Measurements from ENCODE around the gene OPCML.

OPCML gene

DNA sequence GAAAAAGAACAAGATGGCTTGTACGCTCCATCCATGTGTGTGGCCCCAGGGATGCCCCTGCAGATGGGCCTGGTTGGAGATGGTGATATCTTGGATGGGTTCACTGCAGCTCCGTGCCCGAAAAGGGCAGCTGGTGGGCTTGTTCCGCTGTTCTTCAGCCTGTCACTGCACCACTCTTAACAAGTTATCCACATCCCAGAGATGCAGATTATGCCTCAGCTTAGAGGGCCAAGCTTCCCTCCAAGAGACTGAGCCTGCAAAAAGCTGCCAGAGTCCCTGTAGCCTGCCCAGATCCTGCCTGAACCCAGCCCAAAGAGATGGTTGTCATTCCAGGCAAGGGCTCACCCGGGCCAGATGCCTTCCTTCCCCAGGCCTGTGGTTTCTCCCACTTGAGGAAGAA lies 308.0 kb downstream of the OPCML start:
- DNase-seq, result no peak

DNA sequence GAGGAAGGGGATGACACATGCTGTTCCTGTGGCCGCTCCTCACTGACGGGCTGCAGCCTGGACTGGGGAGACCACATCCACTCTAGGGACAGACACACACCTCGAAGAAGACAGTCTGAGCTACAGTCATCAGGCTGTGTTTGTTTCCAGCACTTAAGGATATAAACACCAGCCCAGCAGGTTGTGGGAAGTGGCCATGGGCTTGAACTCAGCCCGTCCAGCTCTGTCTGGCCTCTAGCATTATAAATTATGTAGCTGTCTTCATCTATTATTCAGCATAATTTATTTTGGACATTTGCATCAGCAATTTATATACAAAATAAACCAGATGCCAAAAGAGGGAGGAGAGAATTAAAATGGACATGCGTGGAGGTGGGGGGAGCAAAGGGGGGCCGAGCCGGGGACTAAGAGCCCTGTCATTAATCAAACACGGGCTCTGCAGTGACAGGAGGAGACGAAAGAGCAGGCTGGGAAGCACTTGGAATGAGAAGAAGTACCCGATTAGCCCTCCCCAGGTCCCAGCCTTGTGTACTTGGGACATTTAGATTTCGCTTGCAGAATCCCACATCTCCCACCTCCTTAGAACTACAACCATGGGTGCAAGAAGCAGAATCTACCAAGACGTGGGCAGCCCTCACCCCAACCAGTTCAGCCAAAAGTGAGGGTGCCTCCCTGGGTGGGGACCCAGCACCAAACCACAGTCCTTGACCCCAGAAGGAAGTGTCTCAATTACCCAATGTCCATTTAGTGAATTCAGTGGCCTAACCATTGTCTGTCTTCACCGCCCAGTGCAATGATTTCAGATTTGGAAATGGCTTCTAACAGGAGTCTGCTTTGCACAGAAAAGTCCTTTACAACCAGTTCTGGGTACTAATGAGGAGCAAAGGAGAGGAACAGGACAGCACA lies 309.6 kb downstream of the OPCML start:
- no peak for DNase-seq

DNA sequence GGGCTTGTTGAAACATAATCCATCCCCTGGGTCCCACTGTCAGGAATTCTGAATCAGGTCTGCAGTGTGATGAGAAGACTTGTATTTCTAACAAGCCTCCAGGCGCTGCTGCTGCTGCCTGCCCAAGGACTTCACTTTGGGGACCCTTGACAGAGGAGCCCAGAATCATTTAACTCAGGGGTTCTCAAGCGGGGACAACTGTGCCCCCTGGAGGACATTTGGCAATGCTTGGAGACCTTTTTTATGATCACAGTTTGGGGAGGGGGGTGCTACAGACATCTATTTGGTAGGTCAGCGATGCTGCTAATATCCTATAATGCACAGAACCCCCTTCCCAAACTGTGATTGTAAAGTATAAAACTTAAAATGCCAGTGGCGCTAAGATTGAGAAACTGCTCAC lies 312.8 kb downstream of the OPCML start:
- no peak for DNase-seq

DNA sequence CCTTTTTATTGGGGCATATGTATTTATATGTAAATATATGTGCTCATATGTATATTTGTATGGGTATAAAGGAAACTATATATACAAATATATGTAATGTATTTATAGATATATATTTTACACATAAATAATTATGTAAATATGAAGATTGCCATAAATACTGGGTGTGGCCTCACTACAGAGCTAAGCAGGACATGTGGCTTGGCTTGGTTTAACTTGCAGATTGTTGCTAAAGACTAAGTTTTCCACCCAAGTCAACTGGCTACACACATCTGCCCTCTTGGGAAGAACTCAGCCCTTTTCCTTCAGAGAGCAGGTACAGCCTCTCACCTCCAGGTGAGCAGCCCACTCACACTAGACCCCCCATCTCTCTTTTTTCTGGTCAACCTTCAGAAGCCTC lies 315.5 kb downstream of the OPCML start:
- DNase-seq, result no peak

DNA sequence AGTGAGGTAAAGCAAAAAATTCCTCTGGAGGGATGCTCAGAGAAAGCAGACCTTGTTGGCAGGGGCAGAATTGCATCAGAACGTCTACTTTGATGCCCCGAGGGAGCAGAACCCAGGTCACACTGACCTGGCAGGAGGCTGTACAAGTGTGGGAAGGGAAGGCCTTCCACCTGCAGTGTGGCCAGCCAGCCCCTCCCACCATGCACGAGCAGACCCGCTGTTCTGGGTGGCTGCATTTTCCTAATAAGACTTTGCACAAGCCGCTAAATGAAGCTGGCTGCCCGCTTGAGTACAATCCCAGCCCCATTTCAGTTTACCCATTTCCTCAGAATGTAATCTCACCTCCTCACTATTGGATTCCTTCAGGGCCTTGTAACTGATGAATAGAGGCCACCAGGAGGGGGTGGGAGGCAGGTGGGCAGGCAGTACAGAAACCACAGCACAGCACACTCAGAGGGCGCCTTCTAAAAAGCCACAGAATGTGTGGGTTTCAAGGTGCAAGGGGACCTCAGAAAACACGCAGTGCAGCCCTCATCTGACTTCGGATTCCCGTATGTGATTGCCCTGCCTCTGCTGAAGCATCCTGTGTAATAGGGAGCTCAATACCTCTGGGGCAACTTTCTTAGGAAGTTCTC lies 316.6 kb downstream of the OPCML start:
- no peak for DNase-seq

DNA sequence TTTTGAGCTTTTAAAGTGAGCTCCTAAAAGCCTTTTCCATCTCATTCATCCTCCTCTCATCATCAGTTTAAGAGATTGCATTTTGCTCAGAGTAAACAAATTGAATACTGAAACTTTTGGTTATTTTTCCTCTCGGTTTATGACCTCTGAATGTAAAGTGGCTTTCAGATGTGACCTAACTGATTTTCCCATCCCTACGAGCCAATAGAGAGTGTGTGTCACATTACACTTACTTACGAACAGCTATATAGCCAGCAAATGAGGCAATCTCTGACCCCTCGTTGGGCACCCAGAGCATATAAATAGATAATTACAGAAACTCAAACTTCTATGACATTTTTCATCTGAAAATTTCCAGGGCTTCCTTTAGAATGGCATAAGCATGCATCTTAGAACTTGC lies 317.7 kb downstream of the OPCML start:
- no peak for DNase-seq

DNA sequence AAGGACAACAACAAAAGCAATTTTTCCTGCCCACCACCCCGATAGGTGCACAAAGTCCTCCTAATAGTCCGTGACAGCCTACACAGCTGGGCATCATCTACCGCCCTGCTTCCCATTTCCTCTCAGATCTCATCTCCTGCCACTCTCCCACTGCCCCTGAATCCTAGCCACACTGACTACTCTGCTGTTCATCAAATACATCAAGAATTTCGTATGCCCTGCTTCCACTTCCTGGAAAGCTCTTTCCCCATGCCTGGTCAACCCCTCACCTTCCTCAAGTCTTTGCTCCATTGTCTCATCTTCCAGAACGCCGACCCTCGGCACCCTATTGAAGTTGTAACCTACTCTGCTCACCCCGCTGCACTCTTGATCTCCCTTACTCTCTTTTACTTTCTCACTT lies 320.1 kb downstream of the OPCML start:
- DNase-seq, result no peak

DNA sequence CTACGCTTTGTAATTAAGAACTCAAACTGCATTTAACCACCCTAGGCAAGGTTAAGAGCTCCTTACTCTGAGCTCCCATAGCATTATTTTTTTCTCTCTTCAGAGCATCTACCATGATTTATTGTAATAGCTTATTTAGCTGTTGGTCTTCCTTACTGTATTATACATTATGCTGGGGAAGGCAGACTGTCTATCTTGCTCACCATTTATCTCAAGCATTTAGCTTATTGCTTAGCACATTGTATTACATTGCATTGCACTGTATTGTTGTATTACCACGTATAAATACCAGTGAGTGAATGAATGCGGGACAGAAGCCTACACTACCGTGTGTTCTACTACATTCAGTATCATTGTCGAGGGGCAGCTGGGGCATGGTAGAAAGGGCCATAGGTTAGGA lies 324.3 kb downstream of the OPCML start:
- DNase-seq, result no peak

DNA sequence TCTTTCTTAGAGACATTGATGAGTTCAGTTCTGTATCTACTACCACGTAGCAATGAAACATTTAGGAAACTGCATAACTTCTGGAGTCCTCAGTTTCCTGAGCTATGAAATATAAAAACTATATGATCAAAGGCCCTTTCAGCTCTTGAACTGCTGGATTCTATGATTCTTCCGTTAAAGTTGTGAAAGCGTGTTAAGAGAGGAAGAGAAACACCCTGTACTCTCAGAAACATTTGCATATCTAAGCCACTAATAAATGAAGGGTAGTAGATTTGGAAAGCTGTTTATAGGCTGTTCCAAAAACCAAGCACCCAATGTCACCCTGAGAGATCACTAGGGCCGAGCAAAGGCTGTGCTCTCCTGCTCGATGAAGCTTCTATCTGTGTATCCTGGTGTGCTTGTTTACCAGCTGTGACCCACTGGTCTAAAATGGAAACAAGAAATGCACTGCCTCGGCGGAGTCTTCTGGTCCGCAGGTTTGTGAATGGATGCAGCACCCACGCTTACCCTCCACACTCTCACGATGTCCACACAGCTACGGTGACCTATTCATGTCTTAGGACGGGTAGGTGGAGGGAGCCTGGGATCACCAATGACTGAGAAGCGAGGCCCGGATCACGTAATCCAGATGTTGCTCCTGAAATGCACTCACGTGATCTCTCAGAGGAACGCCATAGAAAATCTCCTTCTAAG lies 325.8 kb downstream of the OPCML start:
- no peak for DNase-seq

DNA sequence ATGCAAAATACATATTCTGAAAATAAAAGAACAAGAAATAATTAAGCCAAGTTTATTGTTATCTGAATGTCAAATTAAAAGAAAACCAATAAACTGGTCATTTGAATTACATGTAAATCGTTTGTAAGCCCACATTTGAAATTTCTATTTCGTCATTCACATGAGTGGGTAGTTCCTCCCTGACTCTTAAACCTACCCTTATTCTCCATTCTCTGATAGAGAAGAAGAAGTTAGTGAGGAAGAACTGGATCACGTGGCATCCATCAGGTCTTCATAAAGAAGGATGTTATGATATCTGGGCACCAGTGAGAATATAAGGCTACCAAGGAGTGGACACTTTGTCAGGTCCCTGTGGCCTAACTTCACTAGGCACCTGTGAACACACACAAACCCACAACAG lies 328.1 kb downstream of the OPCML start:
- no peak for DNase-seq

DNA sequence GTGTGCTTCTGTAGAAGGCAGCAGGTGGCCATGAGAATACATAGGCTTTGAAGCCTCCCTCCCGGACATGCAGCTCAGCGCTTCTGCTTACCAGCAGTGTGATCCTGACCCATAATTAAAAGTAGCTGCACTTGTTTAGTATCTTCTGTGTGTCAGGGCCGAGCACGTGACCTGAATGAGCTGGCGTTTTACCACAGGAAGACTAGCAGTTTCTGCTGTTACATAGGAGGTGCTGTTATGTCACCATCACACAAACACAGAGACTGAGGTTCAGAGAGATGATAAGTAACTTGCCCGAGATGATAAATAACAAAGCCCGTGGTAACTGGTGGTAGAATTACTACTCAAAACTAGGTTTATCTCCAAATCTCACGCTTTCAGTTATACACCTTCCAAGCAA lies 329.5 kb downstream of the OPCML start:
- DNase-seq, result no peak

DNA sequence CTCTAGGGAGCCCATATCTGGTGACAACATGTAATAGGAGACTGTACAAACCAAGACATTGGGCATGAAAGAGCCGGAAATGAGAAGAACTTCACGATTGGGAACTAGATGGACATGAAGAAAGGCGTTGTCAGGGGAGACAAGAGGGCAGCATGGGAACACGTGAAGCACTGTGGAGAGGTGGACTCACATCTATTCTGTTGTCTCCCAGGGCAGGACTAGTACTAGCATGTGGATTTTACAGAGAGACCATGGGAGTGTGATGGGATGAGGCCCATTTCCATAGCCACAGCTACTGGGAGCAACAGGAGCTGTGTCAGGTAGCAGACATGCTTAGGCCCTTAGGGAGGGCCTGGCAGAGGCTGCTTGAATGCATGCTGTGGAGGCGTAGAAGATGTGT lies 333.9 kb downstream of the OPCML start:
- DNase-seq, result no peak

DNA sequence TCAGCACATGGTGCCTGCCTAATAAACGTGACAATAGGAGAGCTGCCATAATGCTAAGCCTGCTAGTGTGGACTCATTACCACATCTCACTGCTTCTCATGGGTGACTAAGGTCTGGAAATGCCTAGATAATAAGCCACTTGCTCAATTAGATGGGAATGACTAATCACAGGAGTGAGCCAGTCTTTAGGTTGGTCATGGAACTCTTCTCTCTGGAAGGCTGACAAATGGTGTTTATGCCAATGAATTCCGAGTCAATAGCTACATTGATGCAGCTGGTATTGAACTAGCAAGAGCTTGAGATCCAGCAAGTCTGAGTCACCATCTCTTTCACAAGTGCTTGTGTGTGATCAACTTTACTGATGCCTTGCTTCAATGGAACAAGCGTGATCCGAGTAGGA lies 334.9 kb downstream of the OPCML start:
- DNase-seq, result no peak

DNA sequence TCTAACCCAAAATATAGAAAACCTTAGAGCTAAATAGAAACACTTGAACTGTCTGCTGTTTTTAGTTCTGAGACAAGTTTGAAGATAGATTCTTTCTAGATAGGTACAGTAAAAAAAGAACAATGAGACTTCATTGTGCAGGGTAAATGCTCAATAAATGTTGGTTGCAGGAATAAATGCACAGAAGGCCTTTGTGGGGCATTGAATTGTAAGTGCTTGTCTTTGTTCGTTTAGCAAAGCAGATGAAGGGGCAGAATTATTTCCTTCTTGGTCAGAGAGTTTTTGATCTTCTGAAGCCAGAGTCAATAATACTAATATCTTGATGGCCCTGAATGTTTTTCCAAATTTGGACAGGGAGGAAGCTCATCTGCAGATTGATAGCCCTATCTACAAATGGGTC lies 340.4 kb downstream of the OPCML start:
- DNase-seq, result no peak

DNA sequence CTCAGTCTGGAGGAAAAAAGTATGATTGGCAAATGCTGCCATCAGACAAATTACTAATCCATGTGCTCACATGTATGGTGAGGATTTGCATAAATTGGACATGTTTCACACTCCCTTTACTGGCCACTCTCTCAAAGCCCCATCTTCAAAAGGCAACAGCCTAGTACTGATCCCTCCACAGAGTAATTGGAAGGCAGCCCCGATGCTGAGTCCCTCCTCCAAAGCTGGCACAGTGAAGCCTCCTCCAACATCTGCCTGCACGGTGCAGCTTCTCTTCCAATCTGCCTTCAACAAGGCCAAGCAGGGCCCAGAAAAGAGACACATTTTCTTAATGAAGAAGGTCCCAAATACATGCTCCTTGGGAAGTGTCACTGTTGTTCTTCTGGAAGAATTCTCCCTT lies 350.6 kb downstream of the OPCML start:
- DNase-seq, result no peak

DNA sequence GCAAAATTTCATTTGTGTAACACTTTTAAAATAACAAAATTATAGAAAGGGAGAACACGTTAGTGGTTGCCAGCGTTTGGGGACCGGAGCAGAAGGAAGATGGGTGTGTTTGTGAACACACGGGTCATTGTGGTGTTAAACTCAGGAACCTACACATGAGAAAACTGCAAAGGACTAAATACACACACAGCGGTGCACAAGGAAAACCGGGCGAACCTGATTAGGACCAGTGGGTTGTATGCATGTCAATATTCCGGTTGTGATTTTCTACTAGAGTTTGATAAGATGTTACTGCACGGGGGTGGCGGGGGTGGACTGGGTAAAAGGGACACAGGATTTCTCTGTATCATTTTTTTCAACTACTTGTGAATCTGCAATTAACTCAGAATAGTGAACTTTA lies 351.2 kb downstream of the OPCML start:
- DNase-seq, result no peak

DNA sequence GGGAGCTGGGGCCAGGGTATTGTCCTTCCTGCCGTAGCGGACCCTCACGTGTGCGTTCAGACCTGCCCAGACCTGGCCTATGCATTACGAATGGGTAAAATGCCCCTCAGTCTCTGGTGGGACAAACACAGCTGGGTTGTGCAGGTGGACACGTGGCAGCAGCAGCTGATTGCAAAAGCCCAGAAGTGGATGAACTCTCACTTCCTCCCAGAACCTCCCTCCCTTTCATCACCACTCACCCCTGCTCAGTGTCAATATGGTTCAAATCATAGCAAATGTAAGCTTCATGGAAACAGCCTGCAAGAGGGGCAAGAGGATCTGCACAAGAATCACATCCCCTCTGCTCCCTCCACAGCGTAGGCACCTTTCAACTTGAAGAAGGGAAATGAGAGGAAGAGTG lies 352.1 kb downstream of the OPCML start:
- DNase-seq, result no peak

DNA sequence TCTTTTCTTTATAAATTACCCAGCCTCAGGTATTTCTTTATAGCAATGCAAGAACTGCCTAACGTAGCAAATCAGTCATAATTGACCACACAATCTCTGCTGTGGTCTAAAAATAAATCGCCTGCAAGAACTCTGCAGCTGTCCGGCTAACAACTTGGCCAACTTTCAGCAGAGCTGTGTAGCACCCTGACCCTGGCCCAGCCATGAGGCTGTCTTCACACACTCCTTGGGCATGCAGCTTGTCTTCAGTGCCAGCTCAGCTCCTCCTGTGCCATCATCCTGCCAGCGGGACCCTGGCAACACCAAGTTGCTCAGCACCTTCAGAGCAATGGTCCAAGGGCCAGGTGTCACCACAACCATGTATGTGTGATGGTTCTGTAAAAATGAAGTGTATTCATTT lies 355.6 kb downstream of the OPCML start:
- no peak for DNase-seq

DNA sequence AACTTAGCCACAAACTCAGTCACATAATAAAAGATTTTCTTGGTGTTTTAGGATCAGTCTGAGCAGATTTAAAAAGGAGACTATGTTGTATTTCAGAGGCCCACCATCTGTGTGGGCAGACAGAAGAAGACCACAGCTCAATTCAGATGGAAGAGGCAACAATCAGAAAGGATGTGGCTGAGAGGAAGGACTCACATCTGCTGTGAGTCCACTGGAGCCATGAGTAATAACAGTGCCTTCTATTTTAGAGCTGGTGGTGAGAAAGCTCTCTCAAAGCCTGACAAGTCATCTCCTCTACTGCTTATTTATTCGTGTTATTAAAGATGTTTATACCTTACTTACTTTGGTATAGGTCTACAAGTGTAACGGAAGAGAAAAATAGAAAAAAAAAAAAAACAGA lies 357.2 kb downstream of the OPCML start:
- DNase-seq, result no peak

DNA sequence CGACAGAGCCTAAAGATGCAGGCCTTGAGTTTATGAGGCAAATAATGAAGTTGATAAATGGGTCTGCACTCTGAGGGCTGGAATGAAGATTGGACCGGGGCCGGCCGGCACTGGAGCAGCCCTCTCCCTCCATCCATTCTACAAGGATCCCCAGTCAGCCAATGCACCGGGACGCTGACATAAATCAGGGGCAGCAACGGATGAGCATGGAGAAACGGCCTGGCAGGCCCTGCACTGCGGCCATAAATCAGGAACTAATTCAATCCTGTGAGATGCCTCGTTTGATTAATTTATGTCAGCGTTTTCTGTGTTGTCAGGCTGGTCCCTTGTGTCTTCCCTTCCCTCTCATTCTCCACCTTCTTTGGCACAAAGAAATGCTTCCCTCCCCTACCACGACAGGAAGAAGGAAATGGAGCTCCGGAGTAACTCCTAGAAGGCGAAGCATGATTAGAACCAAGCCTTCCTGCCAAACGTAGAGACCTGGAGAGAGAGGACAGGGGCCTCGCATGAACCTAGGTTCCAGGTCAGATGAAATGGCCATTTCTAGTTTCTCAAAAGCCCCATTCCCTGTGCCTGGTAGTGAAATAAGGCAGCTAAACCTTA lies 358.4 kb downstream of the OPCML start:
- no peak for DNase-seq

DNA sequence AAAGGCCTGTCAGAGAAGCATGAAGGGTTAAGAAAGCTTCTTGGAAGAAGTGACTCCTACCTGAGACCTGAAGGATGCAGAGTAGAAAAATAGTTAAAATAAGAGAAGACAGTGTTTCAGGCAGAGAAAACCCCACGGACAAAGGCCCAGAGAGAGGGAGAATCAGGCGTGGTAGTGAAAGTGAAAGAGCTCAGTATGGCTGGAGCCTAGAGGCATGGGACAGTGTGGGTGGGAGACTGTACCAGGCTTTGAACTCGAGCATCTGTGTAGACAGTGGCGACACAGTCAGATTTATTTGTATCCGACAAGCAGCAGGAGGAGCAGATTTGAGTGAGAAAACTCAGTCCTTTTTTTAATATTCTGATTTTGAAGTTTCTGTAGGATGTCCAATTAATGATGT lies 360.0 kb downstream of the OPCML start:
- no peak for DNase-seq

DNA sequence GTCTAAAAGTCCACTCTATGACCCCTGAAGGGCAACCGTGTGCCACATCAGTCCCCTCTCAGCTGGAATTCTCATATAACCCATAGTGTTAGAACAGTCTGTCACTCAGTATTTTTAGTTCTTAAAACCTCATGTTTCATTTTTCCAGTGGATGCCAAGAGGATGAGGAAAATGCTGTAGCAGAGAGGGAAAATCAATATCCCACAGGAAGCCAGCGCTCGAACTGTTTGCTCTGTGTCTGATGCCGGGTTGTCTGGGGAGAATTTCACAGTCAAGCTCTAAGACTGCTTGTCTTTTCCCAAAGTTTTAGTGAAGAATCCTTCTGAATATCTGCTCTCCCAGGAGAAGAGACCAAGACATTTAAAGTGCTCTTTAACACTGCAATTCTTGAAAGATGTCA lies 360.9 kb downstream of the OPCML start:
- DNase-seq, result no peak

DNA sequence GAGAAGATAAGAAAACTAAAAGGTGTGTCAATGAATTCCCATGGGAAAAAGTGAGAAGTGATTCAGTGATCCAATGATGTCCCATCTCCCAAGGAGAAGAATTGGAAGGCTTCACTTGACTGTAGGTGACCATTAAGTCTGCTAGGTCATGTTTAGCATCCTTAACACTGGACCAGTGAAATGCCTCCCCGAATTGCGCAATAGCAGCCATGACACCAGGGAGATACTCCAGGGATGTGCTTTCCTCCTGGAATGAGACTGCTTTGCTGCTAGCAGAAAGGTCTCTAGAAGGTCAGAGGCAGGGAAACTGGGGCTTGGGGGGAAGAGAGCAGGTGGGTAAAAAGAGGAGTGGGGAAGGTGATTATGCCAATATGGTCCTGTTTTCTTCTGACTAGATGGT lies 364.3 kb downstream of the OPCML start:
- DNase-seq, result no peak

DNA sequence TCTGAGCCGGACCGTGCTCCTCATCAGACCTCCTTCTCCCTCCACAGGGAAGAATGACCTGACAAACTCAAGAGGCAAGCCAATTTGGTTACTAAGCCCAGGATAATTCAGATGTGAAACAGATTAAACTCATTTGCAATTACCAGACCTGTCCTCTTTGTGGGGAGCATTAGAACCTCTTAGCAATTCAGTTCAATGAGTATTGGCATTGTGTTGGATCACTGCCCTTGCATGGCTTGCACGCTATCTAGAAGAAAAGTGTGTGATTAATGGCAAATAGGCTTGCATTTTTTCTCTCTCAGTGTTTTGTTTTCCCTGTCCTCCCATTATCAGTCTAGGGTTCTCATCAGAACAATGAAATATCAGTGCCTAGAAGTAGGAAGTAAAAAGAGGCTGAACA lies 365.6 kb downstream of the OPCML start:
- DNase-seq, result no peak

Measured in DMS79 (cell line).